ENCODE measurements around the gene SYNPO2L.
"Not testable (repeated sequence)": the region's sequence is repeated elsewhere in the genome, so short reads cannot be mapped to it uniquely, and the experiment has no call there.

Gene SYNPO2L

DNA sequence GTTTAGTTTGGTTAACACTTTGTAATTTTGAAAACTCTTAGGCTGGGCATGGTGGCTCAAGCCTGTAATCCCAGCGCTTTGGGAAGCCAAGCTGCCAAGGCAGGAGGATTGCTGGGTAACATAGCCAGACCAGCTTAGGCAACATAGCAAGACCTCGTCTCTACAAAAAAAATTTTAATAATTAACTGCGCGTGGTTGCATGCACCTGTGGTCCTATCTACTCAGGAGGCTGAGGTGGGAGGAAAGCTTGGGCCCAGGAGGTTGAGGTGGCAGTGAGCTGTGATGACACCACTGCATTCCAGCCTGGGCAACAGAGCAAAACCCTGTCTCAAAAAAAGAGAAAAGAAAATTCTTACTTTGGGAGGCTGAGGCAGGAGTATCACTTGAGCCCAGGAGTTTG lies 32.8 kb downstream of the SYNPO2L start:
- DNase-seq (ENCODE audit: low read depth, low spot score), result no peak

DNA sequence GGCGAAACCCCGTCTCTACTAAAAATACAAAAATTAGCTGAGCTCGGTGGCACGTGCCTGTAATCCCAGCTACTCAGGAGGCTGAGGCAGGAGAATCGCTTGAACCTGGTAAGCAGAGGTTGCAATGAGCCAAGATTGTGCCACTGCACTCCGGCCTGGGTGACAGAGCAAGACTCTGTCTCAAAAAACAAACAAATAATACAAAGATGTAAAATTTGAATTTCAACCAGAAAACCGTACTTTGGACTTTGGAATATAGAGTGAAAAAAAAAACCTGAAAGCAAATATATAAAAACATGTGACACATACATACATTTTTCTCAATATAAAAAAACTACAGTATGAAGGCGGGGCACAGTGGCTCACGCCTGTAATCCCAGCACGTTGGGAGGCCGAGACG lies 34.9 kb downstream of the SYNPO2L start:
- DNase-seq (ENCODE audit: low read depth, low spot score), result not testable (repeated sequence)

DNA sequence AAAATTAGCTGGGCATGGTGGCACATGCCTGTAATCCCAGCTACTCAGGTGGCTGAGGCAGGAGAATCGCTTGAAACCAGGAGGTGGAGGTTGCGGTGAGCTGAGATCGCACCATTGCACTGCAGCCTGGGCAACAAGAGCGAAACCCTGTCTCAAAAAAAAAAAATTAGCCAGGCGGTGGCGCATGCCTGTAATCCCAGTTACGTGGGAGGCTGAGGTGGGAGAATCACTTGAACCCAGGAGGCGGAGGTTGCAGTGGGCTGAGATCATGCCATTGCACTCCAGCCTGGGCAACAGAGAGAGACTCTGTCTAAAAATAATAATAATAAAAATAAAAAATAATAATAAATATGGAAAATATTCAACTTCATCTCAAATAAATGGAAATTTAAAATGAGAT lies 38.7 kb downstream of the SYNPO2L start:
- DNase-seq (ENCODE audit: low read depth, low spot score), result not testable (repeated sequence)

DNA sequence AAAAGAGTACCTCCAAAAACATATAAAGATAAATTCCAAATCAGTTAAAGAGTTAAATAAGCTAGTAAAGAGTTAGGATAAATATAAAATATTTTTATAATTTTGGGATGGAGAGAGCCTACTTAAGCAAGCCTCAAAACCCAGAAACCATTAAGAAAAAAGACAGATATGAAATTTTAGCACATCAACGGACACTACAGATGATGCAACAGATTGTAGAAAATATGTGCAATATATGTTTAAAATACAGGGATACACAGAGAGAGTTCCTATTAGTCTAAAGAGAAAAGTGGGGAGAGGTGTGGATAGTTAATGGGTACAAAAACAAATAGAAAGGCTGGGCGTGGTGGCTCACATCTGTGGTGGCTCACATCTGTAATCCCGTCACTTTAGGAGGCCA lies 41.1 kb downstream of the SYNPO2L start:
- no peak for DNase-seq (ENCODE audit: low read depth, low spot score)

DNA sequence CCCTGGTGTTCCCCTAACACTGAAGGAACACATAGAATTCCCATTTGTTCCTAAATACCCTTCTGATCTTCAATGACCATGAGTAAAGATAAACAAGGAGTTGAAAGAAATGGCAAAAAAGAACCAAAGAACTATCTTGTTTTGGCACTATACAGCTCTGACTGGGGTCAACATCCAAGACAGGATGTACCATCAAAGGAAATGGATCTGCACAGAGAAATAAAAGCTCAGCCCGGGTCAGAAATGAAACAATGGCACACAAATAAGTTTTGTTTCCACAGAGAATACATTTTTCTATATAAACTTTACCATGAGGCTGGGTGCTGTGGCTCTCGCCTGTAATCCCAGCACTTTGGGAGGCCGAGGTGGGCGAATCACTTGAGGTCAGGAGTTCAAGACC lies 46.7 kb downstream of the SYNPO2L start:
- no peak for DNase-seq (ENCODE audit: low read depth, low spot score)

DNA sequence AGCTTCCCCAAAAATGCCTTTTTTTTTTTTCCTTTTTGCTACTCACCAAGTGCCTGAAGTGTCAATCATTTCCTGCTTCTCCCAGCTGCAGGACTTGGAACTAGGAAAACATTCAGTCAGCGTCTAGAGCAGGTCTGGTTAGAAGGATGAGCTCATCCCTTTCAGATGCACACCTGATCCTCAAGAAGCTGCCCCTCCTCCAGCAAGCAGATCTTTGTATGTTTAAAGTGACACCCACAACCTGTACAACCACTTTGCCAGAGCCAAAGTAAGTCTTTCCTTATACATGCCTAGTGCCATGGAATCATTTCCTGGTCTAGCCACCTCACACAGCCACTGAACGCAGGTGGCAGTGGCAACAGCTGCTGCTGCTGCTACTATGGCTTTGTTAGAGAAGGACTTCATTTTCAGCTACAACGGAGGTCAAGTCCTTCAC lies 54.3 kb downstream of the SYNPO2L start:
- no peak for DNase-seq (ENCODE audit: low read depth, low spot score)

DNA sequence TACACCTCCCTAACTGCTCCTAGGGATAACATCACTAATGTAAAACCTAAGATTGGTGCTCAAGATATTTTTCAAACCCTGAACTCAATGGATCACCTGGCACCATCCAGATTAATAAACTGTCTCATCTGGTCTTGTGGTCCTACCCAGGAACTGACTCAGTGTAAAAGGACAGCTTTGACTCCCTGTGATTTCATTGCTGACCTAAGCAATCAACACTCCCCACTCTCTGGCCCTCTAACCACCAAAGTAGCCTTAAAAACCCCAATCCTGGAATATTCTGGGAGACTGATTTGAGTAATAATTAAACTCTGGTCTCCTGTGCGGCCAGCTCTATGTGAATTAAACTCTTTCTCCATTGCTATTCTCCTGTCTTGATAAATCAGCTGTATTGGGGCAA lies 58.5 kb downstream of the SYNPO2L start:
- DNase-seq (ENCODE audit: low read depth, low spot score), result no peak
